GM19328 (cell line): Measurements from ENCODE around the gene HRK.

Source experiments
- ATAC-seq: cut with Tn5 transposase; IDR thresholded peaks from one replicate; pipeline ENCODE4 v1.9.1; 2021; ENCODE audit warnings: mild to moderate bottlenecking, moderate library complexity; ENCODE audit not compliant: unreplicated experiment

HRK gene

GRCh38 chr12:116881325-116881876 lies at the start of gene HRK:
TSS of gene HRK (minus strand) at chr12:116881441. CDS start at chr12:116881307, 134 bp downstream.
- peak; percentile 17 for ATAC-seq

GRCh38 chr12:116929885-116930284 lies 48.6 kb upstream of the HRK start:
- ATAC-seq: no peak

GRCh38 chr12:116928504-116928903 lies 47.3 kb upstream of the HRK start:
- no peak for ATAC-seq

- no peak for ATAC-seq
These were observed 46.2 kb upstream of the HRK start for GRCh38 chr12:116927244-116927940.

- no peak for ATAC-seq
These were observed 45.3 kb upstream of the HRK start for GRCh38 chr12:116926283-116927243.

GRCh38 chr12:116924558-116925453 lies 43.6 kb upstream of the HRK start:
- ATAC-seq: peak; percentile 59

- peak; percentile 58 for ATAC-seq
These were observed 41.1 kb upstream of the HRK start for GRCh38 chr12:116922194-116922897.

GRCh38 chr12:116920939-116921338 lies 39.7 kb upstream of the HRK start:
- ATAC-seq: no peak

- no peak for ATAC-seq
These were observed 38.7 kb upstream of the HRK start for GRCh38 chr12:116919706-116920485.

- no peak for ATAC-seq
These were observed 38.0 kb upstream of the HRK start for GRCh38 chr12:116919247-116919661.

- ATAC-seq: no peak
These were observed 37.2 kb upstream of the HRK start for GRCh38 chr12:116918464-116918863.

GRCh38 chr12:116916714-116917114 lies 35.5 kb upstream of the HRK start:
- peak; percentile 85 for ATAC-seq

- no peak for ATAC-seq
These were observed 34.9 kb upstream of the HRK start for GRCh38 chr12:116916122-116916521.

- no peak for ATAC-seq
These were observed 34.1 kb upstream of the HRK start for GRCh38 chr12:116915326-116915725.

GRCh38 chr12:116910645-116911451 lies 29.6 kb upstream of the HRK start, which contains the start of gene FBXW8:
TSS of gene FBXW8 (plus strand) at chr12:116910950. CDS start at chr12:116911038, 88 bp downstream.
- peak; percentile 89 for ATAC-seq

- ATAC-seq: no peak
These were observed 29.0 kb upstream of the HRK start for GRCh38 chr12:116910280-116910644.

GRCh38 chr12:116906285-116906684 lies 25.0 kb upstream of the HRK start:
- ATAC-seq: no peak

- ATAC-seq: no peak
These were observed 22.6 kb upstream of the HRK start for GRCh38 chr12:116903818-116904217.
